ENCODE results near the gene EP400. TPM values are rescaled to one million over a fixed set of nuclear protein-coding genes. Genes with fewer than 3 reads are reported as not detected.

The EP400 gene
- polyA plus RNA-seq, 1 donor from 2014 or later = 11.1 TPM

- peaks cover 9 to 11% (median 9%) of the 10 kb centered on the region in 3 donors for H3K4me1 Mint-ChIP-seq
- no peaks in the 10 kb centered on the region for H3K27me3 Mint-ChIP-seq
- H3K36me3 Mint-ChIP-seq = no peaks in the 10 kb centered on the region
- no peak overlapping the region for H3K4me3 Mint-ChIP-seq
- no peak overlapping the region for H3K27ac Mint-ChIP-seq
- no peaks in the 10 kb centered on the region for H3K9me3 Mint-ChIP-seq
These were observed 31.9 kb upstream of the EP400 start for GRCh38 chr12:131917711-131918306.

GRCh38 chr12:131918311-131919050 is 31.3 kb upstream of the EP400 start:
- no peaks in the 10 kb centered on the region for H3K9me3 Mint-ChIP-seq
- H3K27ac Mint-ChIP-seq = no peak overlapping the region
- H3K4me3 Mint-ChIP-seq = no peak overlapping the region
- H3K36me3 Mint-ChIP-seq = no peaks in the 10 kb centered on the region
- H3K4me1 Mint-ChIP-seq = peaks cover 14 to 16% (median 15%) of the 10 kb centered on the region in 3 donors
- H3K27me3 Mint-ChIP-seq = no peaks in the 10 kb centered on the region

- Mint-ChIP-seq H3K27me3 (no peaks in the 10 kb centered on the region), H3K27ac (no peak overlapping the region), H3K36me3 (no peaks in the 10 kb centered on the region), H3K4me3 (no peak overlapping the region), H3K4me1 (peaks cover 14 to 17% (median 16%) of the 10 kb centered on the region in 3 donors), H3K9me3 (no peaks in the 10 kb centered on the region)
These were observed 30.7 kb upstream of the EP400 start for GRCh38 chr12:131919051-131919347.

GRCh38 chr12:131919366-131920156 is 30.2 kb upstream of the EP400 start:
- Mint-ChIP-seq H3K27me3 (no peaks in the 10 kb centered on the region), H3K36me3 (no peaks in the 10 kb centered on the region), H3K4me1 (peaks cover 18 to 21% (median 21%) of the 10 kb centered on the region in 3 donors), H3K27ac (no peak overlapping the region), H3K9me3 (no peaks in the 10 kb centered on the region), H3K4me3 (no peak overlapping the region)

- Mint-ChIP-seq H3K4me3 (no peak overlapping the region), H3K27me3 (no peaks in the 10 kb centered on the region), H3K4me1 (peaks cover 22 to 27% (median 25%) of the 10 kb centered on the region in 3 donors), H3K27ac (peak overlapping the region in 1 of 3 donors; percentile 51), H3K9me3 (no peaks in the 10 kb centered on the region), H3K36me3 (no peaks in the 10 kb centered on the region)
These were observed 29.6 kb upstream of the EP400 start for GRCh38 chr12:131920157-131920508.

- Mint-ChIP-seq H3K27ac (peak overlapping the region in 1 of 3 donors; percentile 93), H3K9me3 (no peaks in the 10 kb centered on the region), H3K27me3 (no peaks in the 10 kb centered on the region), H3K4me3 (peak overlapping the region in 1 of 4 donors; percentile 65), H3K4me1 (peaks cover 22 to 27% (median 25%) of the 10 kb centered on the region in 3 donors), H3K36me3 (no peaks in the 10 kb centered on the region)
These were observed 28.6 kb upstream of the EP400 start for GRCh38 chr12:131920902-131921840.

- peaks cover 22 to 27% (median 25%) of the 10 kb centered on the region in 3 donors for H3K4me1 Mint-ChIP-seq
- H3K27me3 Mint-ChIP-seq = no peaks in the 10 kb centered on the region
- peak overlapping the region in 2 of 4 donors; percentile 18 to 81 for H3K4me3 Mint-ChIP-seq
- no peaks in the 10 kb centered on the region for H3K36me3 Mint-ChIP-seq
- H3K9me3 Mint-ChIP-seq = no peaks in the 10 kb centered on the region
- peak overlapping the region in 2 of 3 donors; percentile 46 to 93 for H3K27ac Mint-ChIP-seq
These were observed 27.6 kb upstream of the EP400 start for GRCh38 chr12:131921866-131922769.

GRCh38 chr12:131922772-131923171 is 27.0 kb upstream of the EP400 start:
- Mint-ChIP-seq H3K9me3 (no peaks in the 10 kb centered on the region), H3K36me3 (no peaks in the 10 kb centered on the region), H3K27ac (peak overlapping the region; percentile 46 to 94 (median 89)), H3K4me3 (peak overlapping the region in 3 of 4 donors; percentile 18 to 95 (median 81)), H3K27me3 (no peaks in the 10 kb centered on the region), H3K4me1 (peaks cover 22 to 30% (median 28%) of the 10 kb centered on the region in 3 donors)

GRCh38 chr12:131923260-131923659 is 26.5 kb upstream of the EP400 start:
- Mint-ChIP-seq H3K4me3 (peak overlapping the region; percentile 81 to 95 (median 87)), H3K4me1 (peaks cover 24 to 35% (median 28%) of the 10 kb centered on the region in 3 donors), H3K27me3 (no peaks in the 10 kb centered on the region), H3K36me3 (no peaks in the 10 kb centered on the region), H3K9me3 (no peaks in the 10 kb centered on the region), H3K27ac (peak overlapping the region; percentile 89 to 94 (median 91))

GRCh38 chr12:131927110-131928079 is 22.3 kb upstream of the EP400 start:
- Mint-ChIP-seq H3K27me3 (no peaks in the 10 kb centered on the region), H3K9me3 (no peaks in the 10 kb centered on the region), H3K36me3 (no peaks in the 10 kb centered on the region), H3K4me3 (peak overlapping the region; percentile 72 to 94 (median 92)), H3K4me1 (peaks cover 25 to 37% (median 30%) of the 10 kb centered on the region in 3 donors), H3K27ac (peak overlapping the region; percentile 76 to 94 (median 87))

- H3K27me3 Mint-ChIP-seq = no peaks in the 10 kb centered on the region
These were observed 21.5 kb upstream of the EP400 start for GRCh38 chr12:131928080-131928710.

More at GRCh38 chr12:131928080-131928710, 21.5 kb upstream of the EP400 start:
- H3K9me3 Mint-ChIP-seq = no peaks in the 10 kb centered on the region
- peak overlapping the region; percentile 91 to 97 (median 94) for H3K4me3 Mint-ChIP-seq
- no peaks in the 10 kb centered on the region for H3K36me3 Mint-ChIP-seq
- H3K4me1 Mint-ChIP-seq = peaks cover 17 to 31% (median 25%) of the 10 kb centered on the region in 3 donors
- peak overlapping the region; percentile 76 to 94 (median 87) for H3K27ac Mint-ChIP-seq
